ENCODE data around the gene PATL1. TPM values are rescaled to one million over a fixed set of nuclear protein-coding genes. Genes with fewer than 3 reads are reported as not detected.

Gene PATL1
- total RNA-seq, 1 experiment from 2014 or later = 55.0 TPM

GRCh38 chr11:59644528-59644927 is 24.3 kb downstream of the PATL1 start:
- intact Hi-C loops (cut with micrococcal nuclease; ENCODE audit: unreplicated experiment) = no loop called here
- no TSS peak for BruUV-seq (replicated peaks)

GRCh38 chr11:59643390-59643789 is 25.4 kb downstream of the PATL1 start:
- H3K9me2 ChIP-seq (ENCODE audit: insufficient read depth) = no peaks in the 10 kb centered on the region
- no peak for DNase-seq
- no peaks in the 10 kb centered on the region for H3K79me2 ChIP-seq (ENCODE audit: low read depth)
- TF ChIP-seq CTCF (conservative IDR thresholded peaks at IDR 0.05) = no peak
- TF ChIP-seq EZH2 (IDR thresholded peaks at IDR 0.05; ENCODE audit: low read depth) = no peak
- no peak overlapping the region for H3K4me2 ChIP-seq
- ChIA-PET CTCF (no interaction called here), POLR2A (ENCODE audit: unreplicated experiment) (no interaction called here)
- no peak overlapping the region for H3K4me3 ChIP-seq
- H3K36me3 ChIP-seq (ENCODE audit: low read depth) = peaks cover 77% of the 10 kb centered on the region
- H3K4me1 ChIP-seq (replicated peaks; ENCODE audit: insufficient read depth) = no peaks in the 10 kb centered on the region
- BruUV-seq (replicated peaks) = no TSS peak
- H3F3A ChIP-seq (ENCODE audit: insufficient read depth, low read depth) = peaks cover 4% of the 10 kb centered on the region; the same call in 1 of the 2 replicates
- H3K27ac ChIP-seq = no peak overlapping the region
- no peaks in the 10 kb centered on the region; the same call in 1 of the 2 replicates for H4K20me1 ChIP-seq (ENCODE audit: insufficient read depth)
- intact Hi-C loops (cut with micrococcal nuclease; ENCODE audit: unreplicated experiment) = no loop called here
- no peak overlapping the region for H2AFZ ChIP-seq
- H3K27me3 ChIP-seq (ENCODE audit: insufficient read depth, low read depth) = no peaks in the 10 kb centered on the region
- H3K9me3 ChIP-seq (ENCODE audit: insufficient read depth, low read depth) = no peaks in the 10 kb centered on the region

More at GRCh38 chr11:59644528-59644927, 24.3 kb downstream of the PATL1 start:
- ChIA-PET POLR2A (ENCODE audit: unreplicated experiment) (no interaction called here), CTCF (no interaction called here)
- Histone ChIP-seq H3K9me3 (ENCODE audit: insufficient read depth, low read depth) (no peaks in the 10 kb centered on the region), H3K27ac (no peak overlapping the region), H3K4me2 (no peak overlapping the region), H3K27me3 (ENCODE audit: insufficient read depth, low read depth) (no peaks in the 10 kb centered on the region), H4K20me1 (ENCODE audit: insufficient read depth) (no peaks in the 10 kb centered on the region; the same call in 1 of the 2 replicates), H3K79me2 (ENCODE audit: low read depth) (no peaks in the 10 kb centered on the region), H3F3A (ENCODE audit: insufficient read depth, low read depth) (peaks cover 4% of the 10 kb centered on the region; the same call in 1 of the 2 replicates), H3K4me1 (replicated peaks; ENCODE audit: insufficient read depth) (no peaks in the 10 kb centered on the region), H3K9me2 (ENCODE audit: insufficient read depth) (no peaks in the 10 kb centered on the region), H3K4me3 (no peak overlapping the region), H3K36me3 (ENCODE audit: low read depth) (peaks cover 78% of the 10 kb centered on the region), H2AFZ (no peak overlapping the region)
- TF ChIP-seq EZH2 (IDR thresholded peaks at IDR 0.05; ENCODE audit: low read depth) = no peak
- TF ChIP-seq CTCF (conservative IDR thresholded peaks at IDR 0.05) = no peak
- no peak for DNase-seq

- H3K4me3 ChIP-seq = no peak overlapping the region
- H3F3A ChIP-seq (ENCODE audit: insufficient read depth, low read depth) = peaks cover 4% of the 10 kb centered on the region; the same call in 1 of the 2 replicates
- no peaks in the 10 kb centered on the region; the same call in 1 of the 2 replicates for H4K20me1 ChIP-seq (ENCODE audit: insufficient read depth)
- no peak for DNase-seq
- no peak overlapping the region for H3K4me2 ChIP-seq
- BruUV-seq (replicated peaks) = no TSS peak
- H3K4me1 ChIP-seq (replicated peaks; ENCODE audit: insufficient read depth) = no peaks in the 10 kb centered on the region
- no peaks in the 10 kb centered on the region for H3K9me3 ChIP-seq (ENCODE audit: insufficient read depth, low read depth)
- POLR2A ChIA-PET (ENCODE audit: unreplicated experiment) = no interaction called here
- H2AFZ ChIP-seq = no peak overlapping the region
- CTCF ChIA-PET = no interaction called here
- no peaks in the 10 kb centered on the region for H3K9me2 ChIP-seq (ENCODE audit: insufficient read depth)
- no peak overlapping the region for H3K27ac ChIP-seq
- peaks cover 68% of the 10 kb centered on the region for H3K36me3 ChIP-seq (ENCODE audit: low read depth)
- intact Hi-C loops (cut with micrococcal nuclease; ENCODE audit: unreplicated experiment) = no loop called here
- no peaks in the 10 kb centered on the region for H3K79me2 ChIP-seq (ENCODE audit: low read depth)
- H3K27me3 ChIP-seq (ENCODE audit: insufficient read depth, low read depth) = no peaks in the 10 kb centered on the region
- TF ChIP-seq EZH2 (IDR thresholded peaks at IDR 0.05; ENCODE audit: low read depth) (no peak), CTCF (conservative IDR thresholded peaks at IDR 0.05) (no peak)
Measured at GRCh38 chr11:59641156-59641555, 27.7 kb downstream of the PATL1 start.

All from PC-9 (cell line).